BJ (cell line): Measurements from ENCODE around the gene ESRRA. TPM values are rescaled to one million over a fixed set of nuclear protein-coding genes. Genes with fewer than 3 reads are reported as not detected.

Experiments used
- CTCF ChIA-PET: fragments of 350-600 bp; formaldehyde crosslinking; extraction: SDS; loops from one replicate; lab custom pipeline; 2021; ENCODE audit warnings: antibody characterized with exemption, inconsistent platforms; lab: Yijun Ruan, JAX
- POLR2A ChIA-PET: fragments of 300-600 bp; sonication (Branson Sonifier 250); formaldehyde crosslinking; extraction: SDS; loops from one replicate; lab custom pipeline; 2021; ENCODE audit warnings: antibody characterized with exemption; lab: Charles Lee
- DNase-seq: peaks from one replicate; pipeline ENCODE4 v3.0.0-alpha.2; 2011; ENCODE audit warnings: low read depth
- H3K27me3 ChIP-seq: 2 replicates; pipeline ENCODE4 v1.6.0; 2011; ENCODE audit warnings: low read length; ENCODE audit not compliant: control insufficient read depth, insufficient read depth
- H3K36me3 ChIP-seq: 2 replicates; pipeline ENCODE4 v1.5.1; 2011; ENCODE audit warnings: low read length; ENCODE audit not compliant: control insufficient read depth, insufficient read depth
- H3K4me3 ChIP-seq: 2 replicates; pipeline ENCODE4 v1.5.1; 2011; ENCODE audit warnings: low read depth, mild to moderate bottlenecking, control low read depth, low read length
- CTCF ChIP-seq: IDR thresholded peaks from 2 replicates; pipeline ENCODE4 v1.5.1; 2011; ENCODE audit warnings: low read depth, mild to moderate bottlenecking, control low read depth, inconsistent platforms, low read length, moderate library complexity; ENCODE audit not compliant: insufficient read depth
- polyA minus RNA-seq: library from RNA; depleted of rRNA, polyadenylated mRNA; stranded (reverse); fragments of >200 nt; gene quantifications from 2 replicates; pipeline ENCODE4 v1.2.3, GENCODE V29; 2011; rRNA and poly(A)+ RNA removed
- polyA plus RNA-seq: library from polyadenylated mRNA; depleted of rRNA; stranded (reverse); fragments of >200 nt; gene quantifications from 2 replicates; pipeline ENCODE4 v1.2.3, GENCODE V29; 2011; rRNA removed

The ESRRA gene
- polyA plus RNA-seq (8.9 and 17.4 TPM in 2 replicates), polyA minus RNA-seq (8.5 and 11.2 TPM in 2 replicates)

GRCh38 chr11:64305075-64305690 lies at the start of gene ESRRA:
ESRRA (plus strand) TSS chr11:64305524; CDS start chr11:64307180, 1,656 bp downstream.
- Histone ChIP-seq H3K4me3 (peak within 1 kb of the TSS; percentile 82), H3K36me3 (no peaks in the 10 kb centered on the region), H3K27me3 (0 out of 2 replicates have a peak, but pooled peaks cover 3% of the 10 kb centered on the region)
- DNase-seq = peak; percentile 78
- ChIA-PET CTCF (interaction anchor here (0.7 to 5.5 kb wide), 21 partner anchors 9 to 120 kb away, joined by 3 to 229 read pairs (median 8); partner anchors contain the start of genes BAD, FERMT3, GPR137 and KCNK4), POLR2A (interaction anchor here (0.6 kb wide), 2 partner anchors 13 to 388 kb away, joined by 4 to 5 read pairs; partner anchors contain the start of genes PRDX5 and TRMT112)
- TF ChIP-seq CTCF = no peak

- peaks cover 29% of the 10 kb centered on the region for H3K36me3 ChIP-seq
- no peaks in the 10 kb centered on the region for H3K27me3 ChIP-seq
- CTCF ChIA-PET = interaction anchor here (1.6 to 2.0 kb wide), 2 partner anchors 12 to 27 kb away, joined by 4 to 7 read pairs; no protein-coding TSS in a partner anchor
- TF ChIP-seq CTCF = no peak
- POLR2A ChIA-PET = interaction anchor here (0.6 kb wide), 1 partner anchor 13 kb away, joined by 3 read pairs; no protein-coding TSS in a partner anchor
- no peak for DNase-seq
- H3K4me3 ChIP-seq = no peak overlapping the region
Measured at GRCh38 chr11:64256300-64256699, 49.0 kb upstream of the ESRRA start.

- ChIA-PET CTCF (interaction anchor here (1.2 to 2.0 kb wide), 2 partner anchors 9 to 10 kb away, joined by 5 to 7 read pairs; no protein-coding TSS in a partner anchor), POLR2A (no interaction called here)
- H3K27me3 ChIP-seq = no peaks in the 10 kb centered on the region
- H3K4me3 ChIP-seq = no peak overlapping the region
- DNase-seq = no peak
- H3K36me3 ChIP-seq = peaks cover 41% of the 10 kb centered on the region
- no peak for TF ChIP-seq CTCF
Measured at GRCh38 chr11:64258356-64258755, 47.0 kb upstream of the ESRRA start.

GRCh38 chr11:64258946-64259532 lies 46.3 kb upstream of the ESRRA start:
- Histone ChIP-seq H3K27me3 (no peaks in the 10 kb centered on the region), H3K36me3 (peaks cover 47% of the 10 kb centered on the region), H3K4me3 (no peak overlapping the region)
- POLR2A ChIA-PET = no interaction called here
- CTCF ChIA-PET = interaction anchor here (0.8 kb wide), 1 partner anchor 45 kb away, joined by 3 read pairs; no protein-coding TSS in a partner anchor
- no peak for DNase-seq
- TF ChIP-seq CTCF = no peak

GRCh38 chr11:64259533-64260067 lies 45.7 kb upstream of the ESRRA start:
- Histone ChIP-seq H3K4me3 (no peak overlapping the region), H3K27me3 (no peaks in the 10 kb centered on the region), H3K36me3 (peaks cover 51% of the 10 kb centered on the region)
- ChIA-PET CTCF (interaction anchor here (0.8 kb wide), 1 partner anchor 45 kb away, joined by 3 read pairs; no protein-coding TSS in a partner anchor), POLR2A (no interaction called here)
- no peak for DNase-seq
- no peak for TF ChIP-seq CTCF
